Measurements from ENCODE around the gene CD320.
"Not testable (repeated sequence)": the region's sequence is repeated elsewhere in the genome, so short reads cannot be mapped to it uniquely, and the experiment has no call there.

The CD320 gene

GRCh38 chr19:8307965-8308866 is at the start of gene CD320:
TSS of gene CD320 (minus strand) at chr19:8308358. CDS start at chr19:8308290, 68 bp downstream.
- DNase-seq = peak; percentile 89 to 97 (median 94)

DNA sequence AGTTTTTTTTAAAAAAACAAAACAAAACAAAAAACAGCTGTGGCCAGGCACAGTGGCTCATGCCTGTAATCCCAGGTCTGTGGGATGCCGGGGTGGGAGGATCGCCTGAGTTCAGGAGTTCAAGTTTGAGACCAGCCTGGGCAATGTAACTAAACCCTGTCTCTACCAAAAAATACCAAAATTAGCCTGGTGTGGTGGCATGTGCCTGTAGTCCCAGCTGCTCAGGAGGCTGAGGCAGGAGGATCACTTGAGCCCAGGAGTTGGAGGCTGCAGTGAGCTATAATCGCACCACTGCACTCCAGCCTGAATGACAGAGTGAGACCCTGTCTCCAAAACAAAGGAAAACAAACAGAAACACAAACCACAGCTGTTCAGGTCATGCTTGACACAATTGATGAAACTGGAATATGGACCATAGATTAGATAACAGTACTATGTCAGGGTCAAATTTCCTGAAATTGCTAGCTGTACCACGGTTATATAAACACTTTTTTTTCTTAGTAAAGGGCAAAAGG is 48.9 kb upstream of the CD320 start:
- DNase-seq = no peak

- DNase-seq = peak; percentile 93 to 98 (median 95)
Observed at GRCh38 chr19:8355631-8356402, 47.7 kb upstream of the CD320 start.

DNA sequence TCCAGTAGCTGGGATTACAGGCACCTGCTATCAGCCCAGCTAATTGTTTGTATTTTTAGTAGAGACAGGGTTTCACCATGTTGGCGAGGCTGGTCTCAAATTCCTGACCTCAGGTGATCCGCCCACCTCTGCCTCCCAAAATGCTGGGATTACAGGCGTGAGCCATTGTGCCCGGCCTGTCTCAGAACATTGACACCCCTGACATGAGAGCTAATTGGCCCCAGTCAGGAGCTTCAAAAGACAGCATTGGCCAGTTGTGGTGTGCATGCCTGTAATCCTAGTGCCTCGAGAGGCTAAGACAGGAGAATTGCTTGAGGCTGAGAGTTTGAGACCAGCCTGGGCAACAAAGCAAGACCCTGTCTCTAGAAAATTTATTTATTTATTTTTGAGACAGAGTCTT is 44.7 kb upstream of the CD320 start:
- not testable (repeated sequence) for DNase-seq

GRCh38 chr19:8352134-8352827 is 44.1 kb upstream of the CD320 start:
- peak; percentile 65 to 71 (median 68) for DNase-seq

DNA sequence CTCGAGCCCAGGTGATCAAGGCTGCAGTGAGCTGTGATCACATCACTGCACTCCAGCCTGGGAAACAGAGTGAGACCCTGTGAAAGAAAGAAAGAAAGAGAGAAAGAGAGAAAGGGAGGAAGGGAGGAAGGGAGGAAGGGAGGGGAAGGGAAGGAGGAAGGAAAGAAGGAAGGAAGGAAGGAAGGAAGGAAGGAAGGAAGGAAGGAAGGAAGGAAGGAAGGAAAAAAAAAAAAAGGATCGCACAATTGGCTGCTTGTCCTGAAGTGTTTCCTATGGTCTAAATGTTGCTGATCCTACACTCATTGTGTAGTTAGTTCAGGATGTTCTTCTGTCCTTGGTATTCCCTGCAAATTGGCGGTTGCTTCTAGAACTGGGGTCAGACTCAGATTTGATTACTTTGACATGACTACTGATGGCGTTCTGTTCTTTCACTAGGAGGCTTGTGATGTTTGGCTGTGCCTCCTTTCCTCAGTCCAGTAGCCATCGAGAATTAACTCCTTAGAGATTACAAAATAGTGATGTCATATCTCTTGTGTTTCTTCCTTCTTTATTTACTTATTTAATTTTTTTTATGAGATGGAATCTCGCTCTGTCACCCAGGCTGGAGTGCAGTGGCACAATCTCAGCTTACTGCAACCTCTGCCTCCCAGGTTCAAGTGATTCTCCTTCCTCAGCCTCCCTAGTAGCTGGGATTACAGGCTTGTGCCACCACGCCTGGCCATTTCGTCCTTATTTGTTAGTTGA is 41.6 kb upstream of the CD320 start:
- DNase-seq = not testable (repeated sequence)

- DNase-seq = no peak
Observed at GRCh38 chr19:8343483-8343844, 35.3 kb upstream of the CD320 start.

GRCh38 chr19:8342684-8343482 is 34.7 kb upstream of the CD320 start, which contains the start of gene KANK3:
TSS of gene KANK3 (minus strand) at chr19:8343262. CDS start at chr19:8337828, 5,434 bp downstream.
- DNase-seq = peak; percentile 95 to 98 (median 96)

- no peak for DNase-seq
Observed at GRCh38 chr19:8342316-8342683, 34.1 kb upstream of the CD320 start.

- DNase-seq = not testable (repeated sequence)
Observed at GRCh38 chr19:8341504-8341903, 33.3 kb upstream of the CD320 start.

GRCh38 chr19:8340341-8341096 is 32.4 kb upstream of the CD320 start:
- DNase-seq = peak in 2 of 3 donors; percentile 53 to 57

DNA sequence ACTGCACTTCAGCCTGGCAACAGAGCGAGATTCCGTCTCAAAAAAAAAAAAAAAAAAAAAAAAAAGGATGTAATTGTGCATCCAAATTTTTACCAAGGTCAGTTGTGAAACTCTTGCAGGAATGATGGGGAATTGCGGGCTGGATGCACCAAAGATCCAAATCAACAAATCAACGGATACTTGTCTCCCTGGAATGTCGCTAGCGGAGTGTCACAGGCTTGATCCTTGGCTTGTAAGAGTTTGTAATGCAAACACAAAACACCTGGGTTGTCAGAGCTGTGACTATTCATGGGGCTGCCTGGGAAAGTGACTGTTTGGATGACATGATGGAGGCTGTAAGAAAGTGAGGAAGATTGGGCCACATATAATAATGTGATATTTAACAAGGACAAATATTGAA is 30.7 kb upstream of the CD320 start:
- no peak for DNase-seq

GRCh38 chr19:8337728-8338127 is 29.6 kb upstream of the CD320 start:
- DNase-seq = no peak

DNA sequence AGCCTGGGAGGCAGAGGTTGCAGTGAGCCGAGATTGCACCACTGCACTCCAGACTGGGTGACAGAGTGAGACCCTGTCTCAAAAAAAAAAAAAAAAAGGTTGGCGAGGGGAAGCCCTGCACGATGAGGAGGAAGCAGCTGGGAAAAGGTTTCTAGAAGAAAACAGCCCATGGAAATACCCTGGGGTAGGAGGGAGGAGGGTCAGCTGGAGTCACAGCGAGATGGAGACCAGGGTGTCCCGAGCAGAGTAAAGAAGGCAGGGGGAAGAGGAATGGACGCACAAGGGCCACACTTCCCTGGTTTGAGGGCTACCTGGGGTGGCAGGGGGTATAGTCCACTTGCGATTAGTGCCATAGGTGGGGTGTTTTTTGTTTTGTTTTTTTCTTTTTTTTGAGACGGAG is 28.5 kb upstream of the CD320 start:
- DNase-seq = peak; percentile 63 to 78 (median 77)

DNA sequence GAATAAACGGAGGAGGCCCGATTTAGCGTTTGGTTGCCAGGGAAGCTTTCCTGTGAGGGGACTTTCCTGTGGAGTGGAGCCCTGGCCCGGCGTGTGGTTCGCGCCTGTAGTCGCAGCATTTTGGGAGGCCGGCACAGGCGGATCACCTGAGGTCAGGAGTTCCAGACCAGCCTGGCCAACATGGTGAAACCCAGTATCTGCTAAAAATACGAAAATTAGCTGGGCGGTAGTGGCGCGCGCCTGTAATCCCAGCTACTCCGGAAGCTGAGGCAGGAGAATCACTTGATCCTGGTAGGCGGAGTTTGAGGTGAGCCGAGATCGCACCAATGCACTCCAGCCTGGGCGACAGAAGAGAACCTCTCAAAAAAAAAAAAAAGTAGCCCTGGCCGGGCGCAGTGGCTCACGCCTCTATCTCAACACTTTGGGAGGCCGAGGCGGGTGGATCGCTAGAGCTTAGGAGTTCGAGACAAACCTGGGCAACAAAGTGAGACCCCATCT is 28.0 kb upstream of the CD320 start:
- DNase-seq = no peak

DNA sequence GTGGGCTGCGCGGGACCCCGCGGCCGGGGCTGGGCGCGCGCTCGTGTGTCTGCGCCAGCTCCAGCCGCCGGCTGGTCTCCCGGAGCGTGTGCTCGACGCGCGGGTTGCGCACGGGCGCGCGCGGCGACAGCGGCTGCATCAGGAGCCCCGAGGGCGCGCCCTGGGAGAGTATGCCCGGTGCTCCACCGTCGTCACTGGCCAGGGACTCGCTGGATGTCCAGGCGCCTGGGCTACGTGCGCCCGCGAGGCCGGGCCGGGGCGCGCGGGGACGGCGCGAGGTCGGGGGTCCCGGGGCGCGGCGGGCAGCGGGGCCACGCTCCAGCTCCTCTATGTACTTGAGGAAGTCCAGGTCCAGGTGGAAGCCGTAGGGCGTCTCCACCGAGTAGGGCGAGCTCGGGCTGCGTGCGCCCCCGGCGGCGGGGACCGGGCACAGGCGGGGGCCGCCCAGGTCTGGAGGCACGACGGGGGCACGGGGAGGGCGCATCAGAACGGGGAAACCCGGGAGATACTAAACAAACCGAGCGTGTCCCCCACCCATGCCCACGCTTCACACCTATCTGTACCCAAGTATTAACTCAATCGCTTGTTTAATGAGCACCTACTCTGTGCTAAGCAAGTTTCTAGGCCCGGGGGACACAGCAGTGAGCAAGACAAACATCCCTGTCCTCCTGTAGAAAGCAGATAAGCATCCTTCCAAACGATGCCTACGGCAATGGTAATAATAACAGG is 27.3 kb upstream of the CD320 start:
- no peak for DNase-seq

GRCh38 chr19:8334458-8335342 is 26.5 kb upstream of the CD320 start:
- DNase-seq = peak; percentile 54 to 77 (median 56)

GRCh38 chr19:8333767-8334457 is 25.8 kb upstream of the CD320 start:
- no peak for DNase-seq

Measured in suppressor macrophage treated with lipopolysaccharide for 1 hour (primary cell).